Karpas-422 (cell line): Measurements from ENCODE around the gene SH3GL1. TPM values are rescaled to one million over a fixed set of nuclear protein-coding genes. Genes with fewer than 3 reads are reported as not detected.

Experiments used
- small RNA-seq: library from RNA; depleted of rRNA; stranded (forward); fragments of <200 nt; gene quantifications from one replicate; pipeline ENCODE3, GENCODE V24; 2014
- total RNA-seq: library from RNA; depleted of rRNA; stranded (reverse); fragments of >200 nt; shearing (Covaris generic); gene quantifications from 2 replicates; pipeline ENCODE4 v1.2.3, GENCODE V29; 2014; ENCODE audit warnings: low replicate concordance; rRNA removed

The SH3GL1 gene
- total RNA-seq, 1 experiment from 2014 or later = 13.4 TPM

Small RNA genes lying within 50 kb of the gene (small RNA-seq; reads per million reads assigned to genes)
- gene MIR4746 = not detected

Other genes starting within 250 kb of the SH3GL1 start
- gene CREB3L3, start 246.9 kb downstream of the SH3GL1 start, total RNA-seq = not detected in 2 replicates
- 23.0 and 40.3 TPM in 2 replicates for gene SIRT6, start 218.0 kb downstream of the SH3GL1 start, total RNA-seq
- 0.71 and 1.1 TPM in 2 replicates for gene ANKRD24, start 217.9 kb downstream of the SH3GL1 start, total RNA-seq
- gene EBI3, start 171.0 kb downstream of the SH3GL1 start, total RNA-seq = not detected in 2 replicates
- gene YJU2, start 153.5 kb downstream of the SH3GL1 start, total RNA-seq = 5.6 and 16.7 TPM in 2 replicates
- 0.61 TPM in 1 of 2 replicates, not detected in the other for gene SHD, start 121.3 kb downstream of the SH3GL1 start, total RNA-seq
- not detected in 2 replicates for gene TMIGD2, start 98.2 kb downstream of the SH3GL1 start, total RNA-seq
- gene FSD1, start 95.9 kb downstream of the SH3GL1 start, total RNA-seq = not detected in 2 replicates
- 0.43 and 0.86 TPM in 2 replicates for gene STAP2, start 61.7 kb downstream of the SH3GL1 start, total RNA-seq
- 5.3 and 9.5 TPM in 2 replicates for gene MPND, start 57.0 kb downstream of the SH3GL1 start, total RNA-seq
- 7.8 and 50.7 TPM in 2 replicates for gene CHAF1A, start 2.1 kb upstream of the SH3GL1 start, total RNA-seq
- gene UBXN6, start 57.2 kb upstream of the SH3GL1 start, total RNA-seq = 90.9 and 112 TPM in 2 replicates
- gene HDGFL2, start 71.8 kb upstream of the SH3GL1 start, total RNA-seq = 49.9 and 81.2 TPM in 2 replicates
- gene PLIN4, start 117.9 kb upstream of the SH3GL1 start, total RNA-seq = not detected in 2 replicates
- not detected in 2 replicates for gene PLIN5, start 134.7 kb upstream of the SH3GL1 start, total RNA-seq
- 0.11 and 0.14 TPM in 2 replicates for gene LRG1, start 139.5 kb upstream of the SH3GL1 start, total RNA-seq
- not detected in 2 replicates for gene SEMA6B, start 159.1 kb upstream of the SH3GL1 start, total RNA-seq
- 1.8 and 9.0 TPM in 2 replicates for gene TNFAIP8L1, start 239.0 kb upstream of the SH3GL1 start, total RNA-seq